ENCODE data around the gene OTX1. TPM values are rescaled to one million over a fixed set of nuclear protein-coding genes. Genes with fewer than 3 reads are reported as not detected.

The OTX1 gene
- total RNA-seq, 2 donors from 2014 or later = 11.7 to 19.0 TPM

DNA sequence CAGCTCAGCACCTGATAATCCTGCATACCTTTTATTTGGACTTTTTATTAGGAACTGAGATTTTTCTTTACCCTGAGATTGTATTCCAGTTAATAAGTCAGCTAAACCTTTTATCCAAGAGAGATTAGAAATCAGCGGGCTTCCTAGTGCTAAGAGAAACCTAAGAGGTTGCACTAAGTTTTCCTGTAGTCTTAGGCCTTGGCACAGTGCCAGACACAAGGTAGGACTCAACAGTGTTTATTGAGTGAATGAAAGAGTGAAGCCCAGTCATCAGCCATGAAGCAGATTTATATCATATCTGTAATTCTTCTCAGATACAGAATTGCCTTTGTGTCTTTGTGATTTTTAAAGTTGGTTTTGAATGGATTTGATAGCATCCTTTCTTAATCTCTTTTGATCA lies 13.6 kb downstream of the OTX1 start:
- H3K27ac Mint-ChIP-seq = no peak overlapping the region

DNA sequence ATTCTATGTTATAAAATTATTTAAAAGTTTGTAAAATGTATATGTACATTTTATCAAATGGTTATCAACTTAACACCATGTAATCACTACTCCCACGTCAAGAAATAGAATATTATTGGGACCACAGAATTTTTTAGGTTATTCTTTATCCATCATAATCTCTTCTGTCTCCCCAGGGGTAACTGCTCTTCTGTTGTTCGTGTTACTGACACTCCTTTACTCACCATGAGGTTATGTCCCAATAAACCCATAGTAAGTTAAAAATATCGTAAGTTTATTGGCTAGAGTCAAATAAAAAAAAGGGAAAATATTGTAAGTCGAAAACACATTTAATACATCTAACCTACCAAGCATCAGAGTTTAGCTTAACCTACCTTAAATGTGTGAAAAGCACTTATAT lies 14.0 kb downstream of the OTX1 start:
- Mint-ChIP-seq H3K36me3 (ENCODE audit: low read depth) (no peaks in the 10 kb centered on the region), H3K9me3 (no peaks in the 10 kb centered on the region), H3K27ac (no peak overlapping the region), H3K27me3 (ENCODE audit: insufficient read depth) (peaks cover 38% of the 10 kb centered on the region), H3K4me1 (peaks cover 31% of the 10 kb centered on the region), H3K4me3 (no peak overlapping the region)
- no peak overlapping the region for H3K9ac ChIP-seq (ENCODE audit: extremely low read depth, low read length, poor library complexity, severe bottlenecking)
- H3K36me3 ChIP-seq (ENCODE audit: control insufficient read depth, insufficient read depth, low read length) = no peaks in the 10 kb centered on the region
- no peaks in the 10 kb centered on the region for H3K9me3 ChIP-seq (ENCODE audit: control insufficient read depth, low read length)
- 66 to 83% methylated on average over 2 to 3 of the region's 4 CpGs for WGBS, 2 experiments (ENCODE audit: insufficient coverage in 1 of 2, insufficient read length in 1 of 2)
- no peaks in the 10 kb centered on the region for H3K4me1 ChIP-seq (ENCODE audit: control insufficient read depth, insufficient read depth, low read length)
- no peak for DNase-seq
- no peak overlapping the region for H3K27ac ChIP-seq (ENCODE audit: low read depth, low read length)
- H3K4me3 ChIP-seq (ENCODE audit: low read length) = no peak overlapping the region
- peaks cover 41% of the 10 kb centered on the region for H3K27me3 ChIP-seq (ENCODE audit: control insufficient read depth, insufficient read depth, low read length, poor library complexity, severe bottlenecking)
- TF ChIP-seq, protein P1, sequence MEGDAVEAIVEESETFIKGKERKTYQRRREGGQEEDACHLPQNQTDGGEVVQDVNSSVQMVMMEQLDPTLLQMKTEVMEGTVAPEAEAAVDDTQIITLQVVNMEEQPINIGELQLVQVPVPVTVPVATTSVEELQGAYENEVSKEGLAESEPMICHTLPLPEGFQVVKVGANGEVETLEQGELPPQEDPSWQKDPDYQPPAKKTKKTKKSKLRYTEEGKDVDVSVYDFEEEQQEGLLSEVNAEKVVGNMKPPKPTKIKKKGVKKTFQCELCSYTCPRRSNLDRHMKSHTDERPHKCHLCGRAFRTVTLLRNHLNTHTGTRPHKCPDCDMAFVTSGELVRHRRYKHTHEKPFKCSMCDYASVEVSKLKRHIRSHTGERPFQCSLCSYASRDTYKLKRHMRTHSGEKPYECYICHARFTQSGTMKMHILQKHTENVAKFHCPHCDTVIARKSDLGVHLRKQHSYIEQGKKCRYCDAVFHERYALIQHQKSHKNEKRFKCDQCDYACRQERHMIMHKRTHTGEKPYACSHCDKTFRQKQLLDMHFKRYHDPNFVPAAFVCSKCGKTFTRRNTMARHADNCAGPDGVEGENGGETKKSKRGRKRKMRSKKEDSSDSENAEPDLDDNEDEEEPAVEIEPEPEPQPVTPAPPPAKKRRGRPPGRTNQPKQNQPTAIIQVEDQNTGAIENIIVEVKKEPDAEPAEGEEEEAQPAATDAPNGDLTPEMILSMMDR (conservative IDR thresholded peaks at IDR 0.05) = no peak

More for the DNA sequence above, 13.6 kb downstream of the OTX1 start:
- Histone ChIP-seq H3K9me3 (ENCODE audit: control insufficient read depth, low read length) (no peaks in the 10 kb centered on the region), H3K9ac (ENCODE audit: extremely low read depth, low read length, poor library complexity, severe bottlenecking) (no peak overlapping the region), H3K36me3 (ENCODE audit: control insufficient read depth, insufficient read depth, low read length) (no peaks in the 10 kb centered on the region), H3K4me3 (ENCODE audit: low read length) (no peak overlapping the region), H3K4me1 (ENCODE audit: control insufficient read depth, insufficient read depth, low read length) (no peaks in the 10 kb centered on the region), H3K27ac (ENCODE audit: low read depth, low read length) (no peak overlapping the region), H3K27me3 (ENCODE audit: control insufficient read depth, insufficient read depth, low read length, poor library complexity, severe bottlenecking) (peaks cover 45% of the 10 kb centered on the region)
- DNase-seq = no peak
- TF ChIP-seq, protein P1 (conservative IDR thresholded peaks at IDR 0.05) = no peak
- Mint-ChIP-seq H3K9me3 (no peaks in the 10 kb centered on the region), H3K4me1 (peaks cover 31% of the 10 kb centered on the region), H3K4me3 (no peak overlapping the region), H3K36me3 (ENCODE audit: low read depth) (no peaks in the 10 kb centered on the region), H3K27me3 (ENCODE audit: insufficient read depth) (peaks cover 43% of the 10 kb centered on the region)
- 44% methylated on average over 1 of the region's 1 CpG; no CpG with 5 or more reads in 1 of the 2 experiments for WGBS, 2 experiments (ENCODE audit: insufficient coverage in 1 of 2, insufficient read length in 1 of 2)

DNA sequence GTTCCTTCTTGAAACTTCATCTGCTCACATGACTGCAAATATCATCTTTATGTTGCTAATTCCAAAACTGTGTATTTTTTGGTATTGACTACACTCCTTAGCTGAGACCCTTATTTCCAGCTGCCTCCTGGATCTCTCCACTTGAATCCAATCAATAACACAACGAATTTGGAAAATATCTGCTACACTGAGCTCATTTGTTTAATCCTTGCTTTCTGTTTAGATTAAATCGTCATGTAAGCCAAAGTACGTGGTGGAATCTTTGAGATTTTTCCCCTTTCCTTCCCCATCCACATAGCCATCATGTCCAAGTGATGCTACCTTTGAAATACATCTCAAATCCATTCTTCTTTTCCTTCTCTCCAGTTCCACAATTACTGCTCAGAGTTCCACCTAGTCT lies 15.6 kb downstream of the OTX1 start:
- no peaks in the 10 kb centered on the region for H3K4me1 ChIP-seq (ENCODE audit: control insufficient read depth, insufficient read depth, low read length)
- no peak overlapping the region for H3K27ac ChIP-seq (ENCODE audit: low read depth, low read length)
- Mint-ChIP-seq H3K27ac (no peak overlapping the region), H3K4me3 (no peak overlapping the region), H3K36me3 (ENCODE audit: low read depth) (no peaks in the 10 kb centered on the region), H3K9me3 (no peaks in the 10 kb centered on the region), H3K27me3 (ENCODE audit: insufficient read depth) (peaks cover 22% of the 10 kb centered on the region), H3K4me1 (peaks cover 26% of the 10 kb centered on the region)
- H3K9ac ChIP-seq (ENCODE audit: extremely low read depth, low read length, poor library complexity, severe bottlenecking) = no peak overlapping the region
- no peak for DNase-seq
- H3K36me3 ChIP-seq (ENCODE audit: control insufficient read depth, insufficient read depth, low read length) = no peaks in the 10 kb centered on the region
- H3K9me3 ChIP-seq (ENCODE audit: control insufficient read depth, low read length) = no peaks in the 10 kb centered on the region
- WGBS, 2 experiments (ENCODE audit: insufficient coverage in 1 of 2, insufficient read length in 1 of 2) = 85 to 88% methylated on average over 3 of the region's 3 CpGs
- H3K4me3 ChIP-seq (ENCODE audit: low read length) = no peak overlapping the region
- TF ChIP-seq, protein P1 (conservative IDR thresholded peaks at IDR 0.05) = no peak
- peaks cover 26% of the 10 kb centered on the region for H3K27me3 ChIP-seq (ENCODE audit: control insufficient read depth, insufficient read depth, low read length, poor library complexity, severe bottlenecking)

Data from endodermal cell (in vitro differentiated cells).